NCI-H446 treated with DMSO at 0.1 percent for 48 hours (cell line): ENCODE measurements around the gene NRXN3.
A peak's percentile ranks its signal among the peaks of the same experiment; 100 is the strongest.

Experiments
- DNase-seq: peaks from one replicate; lab custom pipeline; 2025; lab: John Stamatoyannopoulos, UW

The NRXN3 gene

GRCh38 chr14:78927261-78927660, 757.1 kb downstream of the NRXN3 start:
- DNase-seq: no peak

GRCh38 chr14:78933166-78933565, 763.0 kb downstream of the NRXN3 start:
- DNase-seq: no peak

GRCh38 chr14:78933948-78934524, 763.9 kb downstream of the NRXN3 start:
- no peak for DNase-seq

GRCh38 chr14:78946949-78947348, 776.8 kb downstream of the NRXN3 start:
- no peak for DNase-seq

- no peak for DNase-seq
Observed at GRCh38 chr14:78947681-78948080, 777.5 kb downstream of the NRXN3 start.

GRCh38 chr14:78950649-78951048, 780.5 kb downstream of the NRXN3 start:
- DNase-seq: no peak

- no peak for DNase-seq
Observed at GRCh38 chr14:78951602-78952001, 781.4 kb downstream of the NRXN3 start.

- DNase-seq: peak; percentile 10
Observed at GRCh38 chr14:78959674-78960264, 789.6 kb downstream of the NRXN3 start.

GRCh38 chr14:78967111-78967809, 797.1 kb downstream of the NRXN3 start:
- DNase-seq: no peak

- DNase-seq: no peak
Observed at GRCh38 chr14:78968265-78968664, 798.1 kb downstream of the NRXN3 start.

GRCh38 chr14:78970677-78971076, 800.5 kb downstream of the NRXN3 start:
- no peak for DNase-seq

GRCh38 chr14:78972440-78972839, 802.3 kb downstream of the NRXN3 start:
- DNase-seq: no peak

GRCh38 chr14:78974691-78975090, 804.5 kb downstream of the NRXN3 start:
- DNase-seq: no peak

GRCh38 chr14:78975734-78976133, 805.6 kb downstream of the NRXN3 start:
- no peak for DNase-seq

- no peak for DNase-seq
Observed at GRCh38 chr14:78978896-78979295, 808.7 kb downstream of the NRXN3 start.

- DNase-seq: no peak
Observed at GRCh38 chr14:78982551-78982950, 812.4 kb downstream of the NRXN3 start.

- no peak for DNase-seq
Observed at GRCh38 chr14:78983126-78983525, 813.0 kb downstream of the NRXN3 start.

GRCh38 chr14:78985668-78986381, 815.7 kb downstream of the NRXN3 start:
- DNase-seq: no peak

- DNase-seq: no peak
Observed at GRCh38 chr14:78986989-78987388, 816.8 kb downstream of the NRXN3 start.

GRCh38 chr14:78989221-78989620, 819.0 kb downstream of the NRXN3 start:
- DNase-seq: no peak

- no peak for DNase-seq
Observed at GRCh38 chr14:78992867-78993266, 822.7 kb downstream of the NRXN3 start.

GRCh38 chr14:78997811-78998210, 827.6 kb downstream of the NRXN3 start:
- DNase-seq: peak; percentile 72

GRCh38 chr14:79009286-79009685, 839.1 kb downstream of the NRXN3 start:
- no peak for DNase-seq
